ENCODE measurements around the gene DUS1L.

The DUS1L gene

DNA sequence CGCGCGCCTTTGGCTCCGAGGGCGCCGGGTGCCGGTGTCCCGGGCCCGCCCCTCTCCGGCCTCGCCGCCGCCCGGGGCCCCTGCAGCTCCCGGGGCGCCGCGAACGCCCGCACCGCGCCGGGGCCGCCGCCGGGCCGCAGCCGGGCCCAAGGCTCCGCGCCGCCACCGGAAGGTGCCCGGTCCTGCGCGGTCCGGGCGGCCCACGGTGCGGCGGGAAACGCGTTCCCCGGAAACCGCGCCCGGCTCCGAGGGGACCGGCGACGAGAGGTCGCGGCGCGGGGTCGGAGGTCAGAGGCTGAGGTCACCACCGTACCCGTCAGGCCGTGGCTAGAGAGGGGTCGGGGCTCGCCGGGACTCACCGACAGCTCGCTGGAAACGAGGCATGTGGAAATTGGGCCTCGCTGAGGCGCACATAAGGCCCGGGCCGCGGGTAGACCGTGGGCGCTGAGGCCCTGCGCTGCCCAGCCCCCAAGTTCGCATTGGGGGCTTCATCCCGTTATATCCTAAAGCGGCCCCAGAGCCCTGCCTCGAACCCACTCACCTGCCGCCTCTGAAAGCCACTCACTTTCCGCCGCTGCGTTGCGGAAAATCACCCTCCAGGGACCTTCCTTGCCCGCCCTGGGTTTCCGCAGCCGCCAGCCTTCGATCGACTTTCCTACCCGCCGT, at the start of gene DUS1L:
DUS1L (minus strand) TSS at position 167 of the 666 bp plus-strand sequence. CDS start 745 bp downstream, outside the sequence.
- TF ChIP-seq, protein P1, sequence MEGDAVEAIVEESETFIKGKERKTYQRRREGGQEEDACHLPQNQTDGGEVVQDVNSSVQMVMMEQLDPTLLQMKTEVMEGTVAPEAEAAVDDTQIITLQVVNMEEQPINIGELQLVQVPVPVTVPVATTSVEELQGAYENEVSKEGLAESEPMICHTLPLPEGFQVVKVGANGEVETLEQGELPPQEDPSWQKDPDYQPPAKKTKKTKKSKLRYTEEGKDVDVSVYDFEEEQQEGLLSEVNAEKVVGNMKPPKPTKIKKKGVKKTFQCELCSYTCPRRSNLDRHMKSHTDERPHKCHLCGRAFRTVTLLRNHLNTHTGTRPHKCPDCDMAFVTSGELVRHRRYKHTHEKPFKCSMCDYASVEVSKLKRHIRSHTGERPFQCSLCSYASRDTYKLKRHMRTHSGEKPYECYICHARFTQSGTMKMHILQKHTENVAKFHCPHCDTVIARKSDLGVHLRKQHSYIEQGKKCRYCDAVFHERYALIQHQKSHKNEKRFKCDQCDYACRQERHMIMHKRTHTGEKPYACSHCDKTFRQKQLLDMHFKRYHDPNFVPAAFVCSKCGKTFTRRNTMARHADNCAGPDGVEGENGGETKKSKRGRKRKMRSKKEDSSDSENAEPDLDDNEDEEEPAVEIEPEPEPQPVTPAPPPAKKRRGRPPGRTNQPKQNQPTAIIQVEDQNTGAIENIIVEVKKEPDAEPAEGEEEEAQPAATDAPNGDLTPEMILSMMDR (IDR thresholded peaks at IDR 0.05; ENCODE audit: insufficient read depth, low read length, poor library complexity, severe bottlenecking) = no peak
- H3K27me3 ChIP-seq (replicated peaks; ENCODE audit: control insufficient read depth, insufficient read depth, low read length) = no peaks in the 10 kb centered on the region
- peak; percentile 84 for DNase-seq (ENCODE audit: extremely low read depth, insufficient read length)
- H3K36me3 ChIP-seq (ENCODE audit: control insufficient read depth, insufficient read depth, low read length) = peaks cover 18% of the 10 kb centered on the region
- H3K4me3 ChIP-seq (replicated peaks; ENCODE audit: low read depth, low read length) = peak within 1 kb of the TSS; percentile 93

DNA sequence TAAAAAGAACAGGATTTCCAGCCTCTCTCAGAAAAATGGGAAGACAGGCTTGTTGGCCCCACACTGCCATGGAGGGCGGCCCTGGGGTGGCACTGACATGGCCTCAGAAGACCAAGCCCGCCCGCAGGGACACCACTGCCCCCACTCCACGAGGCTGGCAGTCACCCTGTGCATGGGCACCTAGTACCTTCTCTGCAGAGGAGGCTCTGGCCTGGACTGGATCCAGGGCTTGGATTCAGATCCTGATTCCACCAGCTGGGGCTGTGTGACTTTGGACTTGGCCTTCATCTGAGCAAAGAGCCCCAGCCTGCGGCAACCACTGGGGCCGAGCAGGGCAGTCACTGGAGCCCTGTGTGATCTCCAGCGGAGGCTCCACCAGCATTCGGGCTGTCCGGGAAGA, 49.3 kb upstream of the DUS1L start:
- DNase-seq (ENCODE audit: extremely low read depth, insufficient read length) = no peak
- TF ChIP-seq, protein P1 (IDR thresholded peaks at IDR 0.05; ENCODE audit: insufficient read depth, low read length, poor library complexity, severe bottlenecking) = no peak
- H3K4me3 ChIP-seq (replicated peaks; ENCODE audit: low read depth, low read length) = no peak overlapping the region
- no peaks in the 10 kb centered on the region for H3K36me3 ChIP-seq (ENCODE audit: control insufficient read depth, insufficient read depth, low read length)
- H3K27me3 ChIP-seq (replicated peaks; ENCODE audit: control insufficient read depth, insufficient read depth, low read length) = no peaks in the 10 kb centered on the region

DNA sequence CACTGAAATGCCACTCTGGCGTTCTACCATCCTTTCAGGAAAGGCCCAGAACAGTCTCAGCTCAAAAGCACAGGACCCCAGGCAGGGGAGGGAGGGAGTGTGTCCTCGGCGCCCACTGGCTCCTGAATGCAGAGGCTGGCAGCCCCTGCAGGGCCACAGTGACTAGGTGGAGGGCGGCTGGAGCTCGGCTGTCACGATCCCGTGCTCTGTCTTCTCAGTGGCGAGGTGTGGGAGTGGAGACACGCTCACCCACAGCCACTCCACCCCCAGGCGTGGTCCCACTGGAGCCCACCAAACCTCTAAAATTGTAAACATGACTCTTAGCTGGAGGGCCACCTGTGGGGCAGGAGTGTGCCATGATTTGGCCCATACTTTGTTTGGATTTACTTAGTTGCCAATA, 48.8 kb upstream of the DUS1L start:
- Histone ChIP-seq H3K36me3 (ENCODE audit: control insufficient read depth, insufficient read depth, low read length) (no peaks in the 10 kb centered on the region), H3K27me3 (replicated peaks; ENCODE audit: control insufficient read depth, insufficient read depth, low read length) (no peaks in the 10 kb centered on the region), H3K4me3 (replicated peaks; ENCODE audit: low read depth, low read length) (no peak overlapping the region)
- DNase-seq (ENCODE audit: extremely low read depth, insufficient read length) = no peak
- TF ChIP-seq, protein P1 (IDR thresholded peaks at IDR 0.05; ENCODE audit: insufficient read depth, low read length, poor library complexity, severe bottlenecking) = no peak

DNA sequence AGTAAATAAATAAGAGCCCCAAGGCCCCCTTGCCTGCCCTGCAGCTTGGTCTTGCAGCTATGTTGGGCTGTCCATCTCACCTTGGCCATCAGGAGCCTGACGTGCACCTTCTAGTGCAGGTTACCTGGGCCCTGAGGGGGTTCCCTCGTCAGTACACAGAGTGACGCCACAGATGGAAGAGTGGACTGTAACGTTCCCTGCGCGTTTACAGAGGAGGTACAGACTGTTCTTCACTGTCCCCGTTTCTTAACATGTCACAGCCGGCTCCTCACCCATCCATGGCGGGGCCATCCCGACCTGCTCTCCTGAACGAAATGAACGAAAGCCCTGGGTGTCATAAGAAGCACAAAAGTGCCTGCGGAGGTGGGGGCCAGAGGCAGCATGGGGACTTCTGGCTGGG, 48.3 kb upstream of the DUS1L start:
- Histone ChIP-seq H3K27me3 (replicated peaks; ENCODE audit: control insufficient read depth, insufficient read depth, low read length) (no peaks in the 10 kb centered on the region), H3K36me3 (ENCODE audit: control insufficient read depth, insufficient read depth, low read length) (no peaks in the 10 kb centered on the region), H3K4me3 (replicated peaks; ENCODE audit: low read depth, low read length) (no peak overlapping the region)
- TF ChIP-seq, protein P1 (IDR thresholded peaks at IDR 0.05; ENCODE audit: insufficient read depth, low read length, poor library complexity, severe bottlenecking) = no peak
- DNase-seq (ENCODE audit: extremely low read depth, insufficient read length) = no peak

DNA sequence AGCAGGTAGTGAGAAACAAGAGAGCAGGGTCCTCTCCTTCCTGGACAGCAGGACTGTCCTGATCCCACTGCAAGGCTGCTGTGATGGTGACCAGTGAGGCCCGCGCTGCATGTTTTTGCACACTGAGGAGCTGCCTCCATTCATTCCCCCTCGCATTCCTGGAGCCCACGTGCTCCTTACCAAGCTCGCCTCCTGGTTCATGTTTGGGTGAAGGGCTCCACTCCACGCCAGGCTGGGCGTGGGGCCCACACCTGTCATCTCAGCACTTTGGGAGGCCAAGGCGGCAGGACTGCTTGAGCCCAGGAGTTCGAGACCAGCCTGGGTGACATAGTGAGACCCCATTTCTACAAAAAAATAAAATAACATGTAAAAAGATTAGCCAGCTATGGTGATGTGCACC, 47.8 kb upstream of the DUS1L start:
- TF ChIP-seq, protein P1 (IDR thresholded peaks at IDR 0.05; ENCODE audit: insufficient read depth, low read length, poor library complexity, severe bottlenecking) = no peak
- Histone ChIP-seq H3K36me3 (ENCODE audit: control insufficient read depth, insufficient read depth, low read length) (no peaks in the 10 kb centered on the region), H3K27me3 (replicated peaks; ENCODE audit: control insufficient read depth, insufficient read depth, low read length) (no peaks in the 10 kb centered on the region), H3K4me3 (replicated peaks; ENCODE audit: low read depth, low read length) (no peak overlapping the region)
- no peak for DNase-seq (ENCODE audit: extremely low read depth, insufficient read length)

DNA sequence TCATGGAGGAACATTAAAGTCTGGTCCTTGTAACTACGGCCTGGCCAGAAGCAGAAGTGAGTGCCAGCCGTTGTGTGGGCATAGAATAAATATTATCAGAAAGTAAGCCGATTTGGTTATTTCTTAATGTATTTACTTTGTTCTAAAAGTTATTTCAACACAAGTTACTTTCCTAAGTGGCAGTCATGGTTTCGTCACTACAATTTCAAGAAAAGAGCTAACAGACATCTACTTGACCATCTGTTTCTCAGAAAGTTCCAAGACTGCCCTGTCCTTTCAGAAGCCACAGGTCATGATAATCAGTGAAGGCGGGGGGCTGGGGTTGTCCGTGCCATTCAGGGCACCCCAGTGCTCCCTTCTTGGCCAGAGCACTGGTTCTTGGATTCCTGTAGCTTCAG, 47.3 kb upstream of the DUS1L start:
- TF ChIP-seq, protein P1 (IDR thresholded peaks at IDR 0.05; ENCODE audit: insufficient read depth, low read length, poor library complexity, severe bottlenecking) = no peak
- DNase-seq (ENCODE audit: extremely low read depth, insufficient read length) = no peak
- no peaks in the 10 kb centered on the region for H3K36me3 ChIP-seq (ENCODE audit: control insufficient read depth, insufficient read depth, low read length)
- H3K4me3 ChIP-seq (replicated peaks; ENCODE audit: low read depth, low read length) = no peak overlapping the region
- H3K27me3 ChIP-seq (replicated peaks; ENCODE audit: control insufficient read depth, insufficient read depth, low read length) = no peaks in the 10 kb centered on the region

Measured in GM06990 (cell line).